Pancreas (tissue), 10 donors: ENCODE results near the gene EDEM2. TPM values are rescaled to one million over a fixed set of nuclear protein-coding genes. Genes with fewer than 3 reads are reported as not detected.

ENCODE experiments used
- ATAC-seq, 4 donors: fragments of 200-7000 bp; cut with Tn5 transposase; one replicate each; pipeline versions ENCODE4 v1.8.0 to v1.9.1; 2020; ENCODE audit warnings: mild to moderate bottlenecking in 4 of 4, moderate library complexity in 4 of 4
- DNase-seq, 6 donors: peaks; one replicate each; pipeline ENCODE4 v3.0.0-alpha.2; 2020
- FAIRE-seq: peaks from 2 replicates; lab custom pipeline; 2012; peaks lifted over from hg19 to GRCh38; lab: Jason Lieb, UNC
- H3K27ac ChIP-seq, 4 donors: fragments of 200-600 bp; sonication (generic); 1 replicate in 3 of 4; 2 replicates in 1 of 4; pipeline versions ENCODE4 v1.5.0 to v1.8.0; 2020
- H3K27me3 ChIP-seq, 4 donors: fragments of 200-600 bp; one replicate each; pipeline ENCODE4 v1.8.0; 2021
- H3K36me3 ChIP-seq, 3 donors: fragments of 200-600 bp; sonication (generic) in 1 of 3; one replicate each; pipeline versions ENCODE4 v1.5.0 to v1.8.0; 2020 to 2021
- H3K4me1 ChIP-seq, 3 donors: fragments of 200-600 bp; one replicate each; pipeline ENCODE4 v1.8.0; 2021
- H3K4me3 ChIP-seq, 4 donors: fragments of 200-600 bp; sonication (generic) in 2 of 4; one replicate each; pipeline versions ENCODE4 v1.5.0 to v1.8.0; 2020 to 2021
- H3K9me3 ChIP-seq, 4 donors: fragments of 200-600 bp; one replicate each; pipeline ENCODE4 v1.8.0; 2021
- CTCF ChIP-seq, 4 donors: fragments of 200-600 bp; sonication (generic) in 3 of 4; IDR thresholded peaks; one replicate each; pipeline versions ENCODE4 v1.5.0 to v1.8.0; 2021; ENCODE audit warnings: antibody characterized with exemption in 4 of 4
- WGBS, 2 donors: extraction: QIAGEN DNeasy Blood & Tissue Kit; methylation state at CpG; one replicate each; pipeline ENCODE4 v1.1.7; 2013; 5-methylcytosine and 5-hydroxymethylcytosine counted together
- intact Hi-C, 3 donors: fragments of 100-400 bp; cut with DNase I; formaldehyde crosslinking; loops; one replicate each; pipeline versions ENCODE4 v1.11.1 to v1.14.2; 2022
- polyA plus RNA-seq, 2 donors: library from polyadenylated mRNA; stranded (reverse); fragments of 200-250 nt; gene quantifications; one replicate each; pipeline ENCODE4 v1.2.3, GENCODE V29; 2013
- total RNA-seq, 6 donors: library from RNA; stranded (reverse); fragmentation: NEBNext Ultra II Directional in 4 of 6; extraction: Animal tissue kit (Norgen Biotek cat#: 25700) in 4 of 6; gene quantifications; one replicate each; pipeline versions ENCODE4 v1.2.1 to v1.2.4, GENCODE V29; 2021 to 2023
- donor health status: healthy with polysubstance abuse.
- donor health status: DM: no; HTN: no; CAD: no; lungs with moderate emphysema.
- donor health status: DM: no; HTN: no; CAD: no.
- donor health status: control.
- donor health status: control.
- donor health status: Bipolar disorder and iron deficiency.
- donor health status: DM: yes; HTN: yes; CAD: no.
- donor health status: DM: no; HTN: no; CAD: no.
- donor health status: DM: no; HTN: no; CAD: no.
- donor health status: DM: yes; HTN: yes; CAD: no.

Gene EDEM2
- total and polyA plus RNA-seq, 8 donors, result 12.5 to 31.5 (median 17.4) TPM

DNA sequence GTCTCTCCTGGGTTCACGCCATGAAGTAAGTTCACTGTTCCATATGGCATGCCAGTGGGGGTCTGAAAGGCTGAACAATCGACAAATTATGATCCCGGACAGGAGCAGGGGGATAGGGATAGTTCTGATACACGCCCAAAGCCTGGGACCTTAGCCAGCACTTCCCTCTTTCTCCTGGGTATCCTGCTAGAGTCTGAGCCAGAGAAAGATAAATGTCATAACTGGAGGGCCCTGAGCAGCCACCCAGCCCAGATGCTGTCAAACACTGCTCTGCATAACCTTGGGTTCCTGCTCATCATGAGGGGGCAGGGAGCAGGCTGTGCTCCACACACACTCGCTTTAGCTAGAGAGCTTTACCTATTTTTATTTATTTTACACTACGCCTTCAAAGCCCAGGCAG, 12.3 kb downstream of the EDEM2 start:
- Histone ChIP-seq H3K36me3 (peaks cover 0 to 60% (median 18%) of the 10 kb centered on the region in 3 donors), H3K4me3 (no peak overlapping the region), H3K4me1 (peaks cover 0 to 10% (median 6%) of the 10 kb centered on the region in 3 donors), H3K27ac (no peak overlapping the region), H3K27me3 (no peaks in the 10 kb centered on the region), H3K9me3 (no peaks in the 10 kb centered on the region)
- TF ChIP-seq CTCF (IDR thresholded peaks at IDR 0.05), result no peak
- FAIRE-seq, result no peak
- peak in 2 of 4 donors; percentile 15 to 25 for ATAC-seq
- intact Hi-C loops, result no loop called here
- 74 to 85% methylated on average over 6 of the region's 6 CpGs for WGBS, 2 donors
- DNase-seq, result no peak

DNA sequence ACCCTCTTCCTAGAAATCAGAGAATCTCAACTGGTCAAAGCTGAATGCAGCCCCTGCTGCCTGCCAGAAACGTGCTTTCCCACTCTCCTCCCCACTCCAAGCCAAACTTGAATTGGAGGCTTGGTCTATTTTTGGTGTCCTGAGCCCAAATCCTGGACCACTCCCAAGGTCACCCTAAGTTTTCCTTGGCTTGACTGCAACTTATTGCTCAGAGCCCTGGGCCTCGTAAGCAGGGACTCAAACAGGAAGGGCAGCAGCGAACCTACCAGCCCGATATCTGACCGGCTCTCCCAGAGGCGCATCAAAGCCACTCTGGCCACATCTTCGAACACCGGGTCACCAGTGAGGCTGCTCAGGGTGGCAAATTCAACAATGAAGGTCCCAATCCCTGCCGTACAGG, 12.7 kb downstream of the EDEM2 start:
- DNase-seq (peak in 3 of 6 donors; percentile 37 to 43 (median 39)), ATAC-seq (peak; percentile 59 to 81 (median 64)), FAIRE-seq (no peak)
- Histone ChIP-seq H3K36me3 (peaks cover 0 to 56% (median 18%) of the 10 kb centered on the region in 3 donors), H3K4me1 (peaks cover 0 to 10% (median 6%) of the 10 kb centered on the region in 3 donors), H3K4me3 (no peak overlapping the region), H3K27me3 (no peaks in the 10 kb centered on the region), H3K27ac (no peak overlapping the region), H3K9me3 (no peaks in the 10 kb centered on the region)
- TF ChIP-seq CTCF (IDR thresholded peaks at IDR 0.05), result no peak
- intact Hi-C loops, result no loop called here
- 45 to 57% methylated on average over 9 of the region's 9 CpGs for WGBS, 2 donors

- H3K9me3 ChIP-seq, result no peaks in the 10 kb centered on the region
- FAIRE-seq, result no peak
- no peak overlapping the region for H3K27ac ChIP-seq
- H3K27me3 ChIP-seq, result no peaks in the 10 kb centered on the region
- no peak for DNase-seq
- TF ChIP-seq CTCF (IDR thresholded peaks at IDR 0.05), result no peak
- no peak overlapping the region for H3K4me3 ChIP-seq
- H3K4me1 ChIP-seq, result peaks cover 0 to 10% (median 6%) of the 10 kb centered on the region in 3 donors
- no peak for ATAC-seq
- H3K36me3 ChIP-seq, result peaks cover 0 to 54% (median 18%) of the 10 kb centered on the region in 3 donors
- intact Hi-C loops, result no loop called here
- 77 to 84% methylated on average over 5 of the region's 5 CpGs for WGBS, 2 donors
Observed at GRCh38 chr20:35133735-35134134, 13.4 kb downstream of the EDEM2 start.

GRCh38 chr20:35133031-35133430, 14.1 kb downstream of the EDEM2 start:
- no peaks in the 10 kb centered on the region for H3K27me3 ChIP-seq
- ATAC-seq, result no peak
- intact Hi-C loops, result no loop called here
- no peak for DNase-seq
- H3K4me3 ChIP-seq, result no peak overlapping the region
- WGBS, 2 donors, result 95% methylated on average over 5 of the region's 5 CpGs
- no peak for TF ChIP-seq CTCF (IDR thresholded peaks at IDR 0.05)
- peaks cover 0 to 53% (median 15%) of the 10 kb centered on the region in 3 donors for H3K36me3 ChIP-seq
- peaks cover 0 to 10% (median 6%) of the 10 kb centered on the region in 3 donors for H3K4me1 ChIP-seq
- no peaks in the 10 kb centered on the region for H3K9me3 ChIP-seq
- no peak overlapping the region for H3K27ac ChIP-seq
- FAIRE-seq, result no peak

- intact Hi-C loops, result no loop called here
- no peak overlapping the region for H3K4me3 ChIP-seq
- no peak overlapping the region for H3K27ac ChIP-seq
- peaks cover 0 to 10% (median 6%) of the 10 kb centered on the region in 3 donors for H3K4me1 ChIP-seq
- peaks cover 0 to 51% (median 11%) of the 10 kb centered on the region in 3 donors for H3K36me3 ChIP-seq
- no peak for ATAC-seq
- H3K9me3 ChIP-seq, result no peaks in the 10 kb centered on the region
- FAIRE-seq, result no peak
- DNase-seq, result no peak
- 83 to 85% methylated on average over 4 of the region's 4 CpGs for WGBS, 2 donors
- no peak for TF ChIP-seq CTCF (IDR thresholded peaks at IDR 0.05)
- no peaks in the 10 kb centered on the region for H3K27me3 ChIP-seq
Observed at GRCh38 chr20:35131934-35132333, 15.2 kb downstream of the EDEM2 start.
